GM19351 (cell line): ENCODE data around the gene CD300LG.
"Not testable (repeated sequence)": the region's sequence is repeated elsewhere in the genome, so short reads cannot be mapped to it uniquely, and the experiment has no call there.

Source experiments
- ATAC-seq: cut with Tn5 transposase; IDR thresholded peaks from one replicate; pipeline ENCODE4 v1.9.1; 2021; ENCODE audit warnings: mild to moderate bottlenecking, moderate library complexity; ENCODE audit not compliant: unreplicated experiment

Gene CD300LG

DNA sequence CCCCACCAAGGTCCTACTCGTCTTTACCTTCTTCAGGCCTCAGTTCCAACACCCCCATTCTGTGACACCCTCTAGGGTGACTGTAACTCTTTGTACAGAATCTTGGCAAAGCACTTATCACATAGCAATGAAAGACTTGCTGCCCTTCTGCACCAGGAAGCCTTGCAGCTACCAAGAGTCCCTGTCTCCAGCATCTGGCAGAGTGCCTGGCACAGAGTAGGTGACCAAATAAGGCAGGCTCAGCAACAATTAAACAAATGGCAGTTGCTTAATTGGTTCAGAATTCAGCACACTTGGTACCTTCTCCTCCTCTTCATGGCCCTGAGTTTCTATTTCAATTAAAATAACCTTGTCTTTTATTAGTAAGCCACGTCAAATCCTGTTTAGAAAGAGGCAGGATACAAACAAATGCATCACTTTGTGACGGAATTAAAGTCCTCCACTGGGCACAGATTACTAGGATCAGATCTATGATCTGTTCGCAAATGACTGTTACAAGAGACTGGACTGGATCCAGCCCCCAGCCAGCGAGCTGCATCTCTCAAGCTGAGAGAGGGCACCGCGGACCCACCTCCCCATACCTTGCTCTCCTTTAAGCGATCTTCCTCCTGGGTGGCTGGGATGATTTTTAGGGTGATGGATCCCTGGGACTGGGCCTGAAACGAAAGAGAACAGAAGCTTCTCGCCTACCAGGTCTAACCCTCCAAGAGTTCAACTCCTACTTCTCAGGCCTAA, 23.5 kb upstream of the CD300LG start:
- ATAC-seq = no peak

DNA sequence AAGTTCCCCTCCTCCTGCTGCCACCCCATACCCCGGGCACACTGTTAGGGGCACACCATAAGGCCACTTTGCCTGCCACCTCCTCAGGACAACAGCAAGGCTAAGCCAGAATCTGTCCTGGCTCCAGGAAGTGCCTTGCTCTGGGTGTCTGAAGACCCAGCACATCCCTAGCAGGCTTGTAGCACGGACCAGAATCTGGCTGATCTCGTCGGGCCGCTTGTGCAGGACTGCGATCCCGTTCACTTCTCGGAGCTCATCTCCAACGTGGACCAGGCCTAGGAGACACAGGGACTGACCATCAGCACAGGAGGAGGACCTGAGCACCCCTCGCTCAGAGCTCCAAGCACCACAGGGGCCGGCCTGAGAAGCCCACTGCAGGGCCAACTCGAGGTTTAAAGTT, 21.4 kb upstream of the CD300LG start:
- no peak for ATAC-seq

DNA sequence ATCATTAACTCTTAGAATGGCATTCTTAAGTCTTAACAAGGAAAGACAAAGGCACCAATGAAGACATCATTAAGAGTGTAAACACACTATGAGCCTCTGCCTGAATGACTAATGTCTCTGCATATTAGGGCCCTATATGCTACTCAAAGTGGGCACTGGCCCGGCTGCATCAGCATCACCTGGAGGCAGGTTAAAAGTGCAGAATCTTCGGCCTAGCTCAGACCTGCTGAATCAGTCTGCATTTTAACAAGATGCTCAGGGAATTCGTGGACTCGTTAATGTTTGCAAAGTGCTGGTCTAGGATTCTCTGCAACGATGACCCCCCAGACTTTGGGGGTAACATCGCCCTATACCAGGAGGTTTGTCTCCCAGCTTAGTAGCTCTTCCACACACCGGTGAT, 20.8 kb upstream of the CD300LG start:
- ATAC-seq = no peak

DNA sequence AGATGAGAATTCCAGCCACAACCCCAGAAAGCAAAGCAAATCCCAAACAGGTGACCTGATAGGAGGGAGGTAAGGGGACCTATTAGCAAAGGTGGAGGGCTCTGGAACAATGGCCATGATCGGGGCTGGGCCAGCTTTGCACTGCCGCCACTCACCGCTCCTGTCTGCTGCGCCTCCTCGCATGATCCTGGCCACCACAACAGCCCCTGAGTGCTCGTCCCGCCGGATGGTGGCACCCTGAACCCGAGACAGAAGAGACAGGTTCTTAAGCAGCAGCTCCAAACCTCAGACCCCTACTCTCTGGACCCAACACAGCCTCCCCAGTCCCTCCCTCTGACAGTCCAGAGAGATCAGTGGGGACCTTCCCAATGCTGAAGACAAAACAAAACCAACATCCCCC, 19.4 kb upstream of the CD300LG start:
- no peak for ATAC-seq

DNA sequence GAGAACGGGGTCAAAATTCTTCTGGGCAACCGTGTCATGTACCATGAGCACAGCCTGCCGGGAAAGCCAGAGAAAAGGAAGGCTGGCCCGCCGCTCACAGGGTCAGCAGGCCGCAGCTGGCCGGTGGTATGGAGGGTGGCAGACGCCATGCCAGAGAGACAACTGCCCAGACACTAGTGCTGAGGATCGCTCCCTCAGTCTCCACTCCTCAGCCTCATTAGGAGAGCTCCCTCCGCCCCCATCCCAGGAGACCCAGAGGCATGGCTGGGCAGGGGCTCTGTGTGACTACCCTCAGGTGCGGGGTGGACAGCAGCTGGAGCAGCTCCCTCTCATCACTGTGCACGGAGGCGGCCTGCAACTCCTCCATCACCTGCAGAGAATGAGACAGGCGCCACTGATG, 17.2 kb upstream of the CD300LG start:
- no peak for ATAC-seq

DNA sequence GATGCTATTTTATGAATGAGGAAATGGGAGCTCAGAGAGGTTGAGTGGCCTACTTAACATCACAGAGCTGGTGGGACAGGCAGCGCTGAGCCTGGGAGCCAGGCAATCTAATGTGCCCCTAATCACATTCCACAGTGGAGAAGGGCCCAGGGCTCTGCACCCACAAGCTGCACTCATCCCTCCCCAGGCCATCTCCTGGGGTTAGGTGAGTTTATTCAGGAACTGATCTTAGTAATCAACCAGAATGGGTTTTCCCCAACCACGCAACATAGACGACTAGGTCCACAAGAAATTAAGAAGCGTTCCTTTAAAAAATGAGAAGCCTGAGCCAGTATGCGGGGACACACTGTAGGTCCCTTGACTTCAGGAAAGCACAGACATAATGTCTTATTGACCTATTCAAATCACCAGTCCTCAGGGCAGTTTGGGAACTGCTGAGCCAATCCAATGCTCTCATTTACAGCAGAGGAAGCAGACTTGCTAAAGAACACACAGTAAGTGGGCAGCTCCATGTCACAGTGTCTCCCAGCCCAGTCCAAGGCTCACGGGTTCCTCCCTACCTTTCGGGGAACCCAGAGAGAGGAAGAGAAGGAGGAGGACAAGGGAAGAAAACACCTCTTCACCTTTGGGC, 16.4 kb upstream of the CD300LG start:
- no peak for ATAC-seq

DNA sequence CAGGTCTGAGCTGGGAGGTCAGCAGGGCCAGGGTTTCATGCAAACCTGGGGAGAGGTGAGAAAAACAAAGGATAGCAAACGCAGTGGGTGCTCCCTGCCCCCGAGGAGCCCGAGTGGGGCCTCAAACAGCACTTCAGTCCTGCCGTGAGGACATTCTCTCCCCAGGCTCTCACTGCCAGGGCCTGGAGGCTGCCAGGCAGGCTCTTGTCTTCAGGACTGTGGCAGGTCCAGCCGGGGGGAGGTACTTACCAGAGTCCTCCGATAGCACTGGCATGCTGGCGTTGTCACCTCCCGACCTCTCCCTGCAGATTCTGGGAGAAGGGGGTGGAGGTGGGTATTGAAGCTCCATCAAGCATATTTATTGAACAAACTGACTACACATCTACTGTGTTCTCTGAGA, 15.3 kb upstream of the CD300LG start:
- no peak for ATAC-seq

DNA sequence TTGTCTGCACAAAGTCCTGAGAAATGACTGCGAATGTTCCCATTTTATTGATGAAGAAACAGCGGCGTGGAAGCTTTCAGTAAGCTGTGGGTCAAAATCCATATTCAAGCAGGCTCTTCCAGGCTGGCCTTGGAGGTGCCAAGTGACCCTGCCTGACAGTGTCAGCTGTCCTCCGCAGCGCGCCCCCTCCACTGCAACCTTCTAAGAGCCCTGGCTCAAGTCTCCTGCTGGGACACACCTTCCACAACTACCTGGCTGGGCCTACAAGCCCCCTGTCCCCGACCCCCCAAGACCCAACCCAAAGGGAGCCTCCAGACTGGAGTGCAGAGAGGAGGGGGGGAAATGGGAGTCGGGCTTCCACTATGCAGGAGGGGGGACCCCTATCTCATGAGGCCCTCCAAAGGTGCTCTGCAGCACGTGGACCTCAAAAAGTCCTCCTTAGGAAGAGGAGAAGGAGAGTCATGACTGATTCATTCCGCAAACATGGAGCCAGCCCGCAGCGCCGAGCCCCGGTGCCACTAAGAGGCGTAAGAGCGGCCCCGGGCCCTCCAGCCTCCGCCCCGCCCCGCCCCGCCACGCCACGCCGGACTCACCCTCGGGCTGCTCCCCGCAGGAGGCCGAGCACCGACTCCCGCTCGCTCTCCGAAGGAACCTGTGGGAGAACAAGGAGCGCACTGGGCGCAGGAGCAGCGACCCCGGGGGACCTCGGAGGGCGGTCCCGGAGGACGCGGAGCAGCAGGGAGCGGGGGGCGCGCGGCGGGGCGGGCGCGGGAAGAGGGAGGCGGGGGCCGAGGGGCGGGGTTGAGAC, 14.6 kb upstream of the CD300LG start:
- no peak for ATAC-seq

DNA sequence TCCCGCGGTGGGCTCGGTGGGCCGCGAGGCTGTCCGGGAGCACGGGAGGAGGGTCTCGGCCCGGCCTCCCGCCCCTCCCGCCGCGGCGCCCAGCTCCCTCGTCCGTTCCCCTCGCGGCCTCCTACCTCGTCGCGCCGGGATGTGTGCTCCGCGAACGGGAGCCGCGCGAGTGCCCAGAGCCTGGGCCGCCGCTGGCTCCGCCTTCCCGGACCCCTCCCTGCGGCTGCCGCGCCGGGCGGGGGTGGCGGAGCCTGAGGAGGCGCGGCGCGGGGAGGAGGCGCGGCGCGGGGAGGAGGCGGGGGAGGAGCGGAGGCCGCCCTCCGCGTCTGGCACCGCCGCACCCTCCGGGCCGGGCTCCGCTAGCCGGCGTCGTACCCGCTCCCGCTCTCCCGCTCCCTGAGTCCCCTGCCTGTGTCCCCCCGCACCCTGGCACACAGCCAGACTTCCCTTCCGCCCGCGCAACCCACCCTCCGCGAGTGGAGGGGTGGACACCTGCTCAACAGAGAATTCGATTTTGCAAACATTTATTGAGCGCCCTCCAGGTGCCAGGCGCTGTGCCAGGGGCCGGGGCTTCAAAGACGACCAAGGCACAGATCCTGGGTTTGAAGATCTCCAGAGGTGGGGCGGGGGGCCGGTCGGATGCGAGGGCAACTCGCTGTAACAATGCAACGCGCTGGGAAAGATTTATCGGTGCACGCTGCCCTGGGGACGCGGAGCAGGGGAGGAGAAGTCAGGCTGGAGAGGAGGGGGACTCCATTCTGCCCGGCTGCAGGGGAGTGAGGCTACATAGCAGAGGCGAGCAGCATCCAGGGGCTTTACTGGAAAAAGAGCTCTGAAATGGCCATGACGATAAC, 13.8 kb upstream of the CD300LG start, which contains the start of gene MPP3:
MPP3 (minus strand) TSS at position 171 of the 854 bp plus-strand sequence. CDS start 1,240 bp downstream, outside the sequence.
- no peak for ATAC-seq

DNA sequence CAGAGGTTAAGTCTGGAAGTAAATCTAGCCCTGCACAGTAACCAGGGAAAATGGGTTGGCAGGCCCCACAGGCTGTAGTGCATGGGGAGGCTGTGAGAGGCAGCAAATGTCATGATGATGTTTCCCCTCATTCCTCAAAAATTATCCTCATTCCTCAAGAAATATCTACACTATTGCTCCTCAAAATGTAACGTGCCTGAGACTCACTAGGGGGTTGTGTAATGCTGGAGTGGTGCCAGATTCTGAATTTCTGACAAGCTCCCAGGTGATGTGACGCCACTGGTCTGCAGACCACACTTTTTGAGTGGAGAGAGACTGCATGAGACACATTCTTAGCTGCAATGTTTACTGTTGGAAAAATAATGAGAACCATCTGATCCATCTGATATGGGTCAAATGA, 12.9 kb upstream of the CD300LG start:
- no peak for ATAC-seq

DNA sequence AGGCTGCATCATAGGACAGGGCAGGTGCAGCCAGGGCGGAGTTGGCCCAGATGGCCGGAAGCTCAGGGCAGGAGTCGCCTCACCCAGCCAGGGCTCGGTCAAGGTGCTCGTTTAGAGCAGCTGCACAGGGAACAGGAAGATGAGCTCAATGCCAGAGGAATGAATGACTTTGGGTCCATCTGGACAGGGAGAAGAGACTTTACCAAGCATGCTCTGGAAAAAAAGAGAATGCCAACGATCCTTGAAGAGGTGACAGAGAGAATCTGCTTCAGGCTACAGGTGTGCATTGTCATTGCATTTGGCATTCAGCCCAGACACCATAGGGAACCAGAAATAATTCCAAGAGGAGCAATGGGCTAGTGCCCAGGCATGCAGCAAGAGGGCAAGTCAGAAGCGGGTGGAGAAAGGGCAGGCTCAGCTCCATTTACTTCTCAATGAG, 7.3 kb upstream of the CD300LG start:
- no peak for ATAC-seq

DNA sequence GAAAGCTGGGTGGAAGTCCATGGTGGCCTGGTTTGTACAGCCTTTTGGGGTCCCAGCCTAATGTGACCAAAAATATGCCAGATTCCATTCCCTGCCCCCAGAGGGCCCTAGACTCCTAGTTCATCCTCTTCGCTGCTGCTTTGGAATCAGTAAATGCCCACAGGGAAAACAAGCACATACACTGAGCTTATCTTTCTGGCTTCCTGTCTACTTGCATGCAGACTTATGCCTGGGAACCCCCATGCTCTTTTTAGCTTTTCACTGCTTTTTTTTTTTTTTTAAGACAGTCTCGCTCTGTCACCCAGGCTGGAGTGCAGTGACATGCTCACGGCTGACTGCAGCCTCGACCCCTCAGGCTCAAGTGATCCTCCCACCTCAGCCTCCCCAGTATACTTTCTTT, 6.2 kb upstream of the CD300LG start:
- ATAC-seq = no peak

DNA sequence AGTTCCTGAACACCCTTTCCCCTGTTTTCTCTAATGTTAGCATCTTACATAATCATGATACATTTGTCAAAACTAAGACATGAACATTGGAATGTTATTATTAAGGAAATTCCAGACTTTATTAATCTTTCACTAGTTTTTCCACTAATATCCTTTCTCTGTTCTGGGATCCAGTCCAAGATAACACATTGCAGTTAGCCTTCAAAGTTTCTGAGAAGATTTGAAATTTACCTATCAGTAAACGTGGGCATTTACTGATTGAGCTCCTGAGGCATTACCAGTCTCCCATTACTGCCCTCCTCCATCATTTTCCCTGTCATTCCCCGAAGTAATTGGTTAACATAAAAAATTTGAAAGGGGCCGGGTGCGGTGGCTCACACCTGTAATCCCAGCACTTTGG, 5.7 kb upstream of the CD300LG start:
- ATAC-seq = no peak

DNA sequence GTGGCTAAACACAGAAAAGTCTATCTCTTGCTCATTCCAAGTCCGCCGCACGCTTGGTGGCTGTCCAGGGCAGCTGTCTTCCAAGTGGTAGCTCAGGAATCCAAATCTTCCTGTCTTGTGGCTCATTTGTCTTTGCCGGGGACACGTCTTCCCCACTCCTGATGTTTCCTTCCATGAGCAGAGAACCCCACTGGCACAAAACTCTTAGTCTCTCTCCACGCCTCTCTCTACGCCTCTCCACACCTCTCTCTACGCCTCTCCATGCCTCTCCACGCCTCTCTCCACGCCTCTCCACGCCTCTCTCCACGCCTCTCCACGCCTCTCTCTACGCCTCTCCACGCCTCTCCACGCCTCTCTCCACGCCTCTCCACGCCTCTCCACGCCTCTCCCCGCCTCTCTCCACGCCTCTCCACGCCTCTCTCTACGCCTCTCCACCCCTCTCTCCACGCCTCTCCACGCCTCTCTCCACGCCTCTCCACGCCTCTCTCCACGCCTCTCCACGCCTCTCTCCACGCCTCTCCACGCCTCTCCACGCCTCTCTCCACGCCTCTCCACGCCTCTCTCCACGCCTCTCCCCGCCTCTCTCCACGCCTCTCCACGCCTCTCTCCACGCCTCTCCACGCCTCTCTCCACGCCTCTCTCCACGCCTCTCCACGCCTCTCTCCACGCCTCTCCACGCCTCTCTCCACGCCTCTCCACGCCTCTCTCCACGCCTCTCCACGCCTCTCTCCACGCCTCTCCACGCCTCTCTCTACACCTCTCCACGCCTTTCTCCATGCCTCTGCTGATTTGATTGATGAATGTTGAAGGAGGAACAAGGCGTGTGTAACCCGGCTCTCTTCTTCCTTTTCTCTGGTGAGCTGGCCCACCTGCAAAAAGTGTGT, 4.6 kb upstream of the CD300LG start:
- ATAC-seq = not testable (repeated sequence)

DNA sequence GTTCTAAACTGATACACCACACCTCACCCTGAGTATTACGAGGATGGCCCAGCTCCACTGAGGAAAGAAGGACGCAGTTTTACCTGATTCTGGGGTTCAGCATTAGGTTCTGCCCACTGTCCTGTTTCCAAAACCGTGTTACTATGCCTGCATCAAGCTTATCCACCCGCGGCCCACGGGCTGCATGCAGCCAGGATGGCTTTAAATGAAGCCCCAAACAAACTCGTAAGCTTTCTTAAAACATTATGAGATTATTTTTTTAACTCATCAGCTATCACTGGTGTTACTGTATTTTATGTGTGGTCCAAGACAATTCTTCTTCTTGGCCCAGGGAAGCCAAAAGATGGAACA, 4.0 kb upstream of the CD300LG start:
- ATAC-seq = no peak

DNA sequence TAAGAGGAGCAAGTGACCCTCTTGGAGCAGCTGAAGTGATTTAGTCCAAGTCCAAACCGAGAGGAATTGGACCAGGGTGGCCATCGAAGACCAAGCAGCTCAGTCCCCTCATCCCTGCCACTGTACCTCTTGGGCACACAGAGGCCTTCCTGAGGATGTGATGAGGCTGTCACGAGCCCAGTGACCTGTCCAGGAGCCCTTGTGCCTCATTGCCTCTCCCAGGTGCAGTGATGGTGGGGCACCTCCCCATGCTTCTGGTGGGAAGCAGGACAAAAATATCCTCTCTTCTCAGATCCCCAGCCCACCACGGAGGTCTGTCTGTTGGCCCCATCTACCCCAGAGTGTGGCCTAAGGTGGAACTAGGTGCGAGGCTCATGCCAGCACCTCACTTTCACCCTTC, 2.7 kb upstream of the CD300LG start:
- ATAC-seq = no peak

DNA sequence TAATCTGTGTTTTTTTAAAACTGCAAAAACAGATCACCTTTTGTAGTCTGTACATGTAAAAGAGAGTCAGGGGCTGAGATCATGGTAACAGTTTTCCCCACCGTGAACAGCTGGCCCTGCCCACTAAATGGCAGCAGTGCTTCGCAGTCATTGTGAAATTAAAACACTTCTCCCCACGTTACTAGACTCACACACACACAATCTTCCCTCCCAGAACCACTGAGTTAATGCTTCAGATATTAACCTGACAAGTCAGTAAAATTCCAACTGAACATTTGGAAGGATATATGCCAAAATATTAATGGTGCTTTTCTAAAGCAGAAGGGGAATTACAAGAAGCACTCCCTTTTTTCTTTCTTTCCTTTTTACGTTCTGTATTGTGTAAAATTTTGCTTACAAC, 1.2 kb upstream of the CD300LG start:
- no peak for ATAC-seq

DNA sequence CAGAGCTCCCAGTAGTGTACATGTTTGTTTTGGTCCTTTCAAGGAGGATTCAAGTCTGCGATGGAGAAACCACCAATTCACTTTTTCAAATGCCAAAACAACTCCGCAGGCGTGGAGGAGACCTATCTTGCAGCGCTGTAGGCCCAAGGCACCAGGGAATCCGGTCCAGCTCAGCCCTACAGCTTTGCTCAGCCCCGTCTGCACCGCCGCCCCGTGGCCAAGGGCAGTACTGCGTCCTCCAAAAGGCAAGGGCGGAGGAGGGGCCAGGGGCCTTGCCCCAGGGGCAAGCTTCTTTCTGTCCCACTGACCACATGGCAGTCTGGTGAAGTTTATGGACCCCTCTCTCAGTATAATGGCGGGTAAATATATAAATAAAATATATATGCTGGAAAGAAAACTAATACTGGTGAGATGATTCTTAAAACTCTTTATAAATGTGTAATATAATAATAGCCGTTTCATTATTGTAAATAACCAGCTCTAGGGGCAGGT, 709 bp upstream of the CD300LG start:
- no peak for ATAC-seq

DNA sequence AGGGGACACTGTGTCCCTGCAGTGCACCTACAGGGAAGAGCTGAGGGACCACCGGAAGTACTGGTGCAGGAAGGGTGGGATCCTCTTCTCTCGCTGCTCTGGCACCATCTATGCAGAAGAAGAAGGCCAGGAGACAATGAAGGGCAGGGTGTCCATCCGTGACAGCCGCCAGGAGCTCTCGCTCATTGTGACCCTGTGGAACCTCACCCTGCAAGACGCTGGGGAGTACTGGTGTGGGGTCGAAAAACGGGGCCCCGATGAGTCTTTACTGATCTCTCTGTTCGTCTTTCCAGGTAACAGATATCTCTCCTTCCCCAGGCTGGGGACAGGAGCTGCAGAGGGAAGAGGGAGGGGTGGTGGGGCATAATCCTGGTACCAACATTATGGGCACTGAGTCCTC, 1.6 kb downstream of the CD300LG start:
- ATAC-seq = no peak

DNA sequence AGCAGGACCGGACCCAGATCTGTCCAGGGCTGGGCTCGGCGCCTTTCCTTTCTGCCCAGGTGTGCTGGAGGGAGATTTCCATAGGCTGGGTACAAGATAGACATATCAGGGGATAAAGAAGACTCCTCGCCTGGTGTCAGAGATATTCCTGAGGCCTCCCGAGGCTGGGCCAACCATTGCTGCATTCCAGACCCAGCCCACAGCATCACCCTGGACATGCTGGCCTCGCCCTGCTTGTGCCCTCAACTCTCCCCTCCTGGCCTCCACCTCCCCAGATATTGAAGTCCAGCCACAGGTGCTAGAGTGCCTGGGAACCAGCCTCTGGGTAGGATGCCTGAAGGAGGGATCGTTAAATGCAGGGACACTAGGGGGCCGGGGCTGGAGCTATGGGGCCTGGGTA, 2.1 kb downstream of the CD300LG start:
- ATAC-seq = no peak
